ENCODE data around the gene SH2D3C.

Gene SH2D3C

DNA sequence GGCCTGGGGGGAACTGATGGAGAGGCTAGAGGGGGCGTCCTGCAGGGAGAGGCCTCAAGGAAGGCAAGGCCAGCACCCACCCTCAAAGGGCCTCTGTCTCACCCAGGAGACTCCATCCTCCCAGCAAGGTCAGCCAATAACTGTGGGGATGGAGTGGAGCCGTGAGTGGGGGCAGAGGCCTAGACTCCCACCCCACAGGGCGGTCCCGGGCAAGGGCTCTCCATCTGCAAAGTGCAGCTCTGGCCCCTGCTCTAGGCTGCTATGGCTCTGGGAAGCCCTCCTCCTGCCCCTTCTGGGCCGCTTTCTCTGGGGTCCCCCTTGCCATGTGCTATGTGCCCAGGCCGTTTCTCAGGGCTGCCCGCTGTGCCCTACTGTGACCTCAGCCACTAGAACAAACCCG lies 38.3 kb upstream of the SH2D3C start:
- TF ChIP-seq, protein P1, sequence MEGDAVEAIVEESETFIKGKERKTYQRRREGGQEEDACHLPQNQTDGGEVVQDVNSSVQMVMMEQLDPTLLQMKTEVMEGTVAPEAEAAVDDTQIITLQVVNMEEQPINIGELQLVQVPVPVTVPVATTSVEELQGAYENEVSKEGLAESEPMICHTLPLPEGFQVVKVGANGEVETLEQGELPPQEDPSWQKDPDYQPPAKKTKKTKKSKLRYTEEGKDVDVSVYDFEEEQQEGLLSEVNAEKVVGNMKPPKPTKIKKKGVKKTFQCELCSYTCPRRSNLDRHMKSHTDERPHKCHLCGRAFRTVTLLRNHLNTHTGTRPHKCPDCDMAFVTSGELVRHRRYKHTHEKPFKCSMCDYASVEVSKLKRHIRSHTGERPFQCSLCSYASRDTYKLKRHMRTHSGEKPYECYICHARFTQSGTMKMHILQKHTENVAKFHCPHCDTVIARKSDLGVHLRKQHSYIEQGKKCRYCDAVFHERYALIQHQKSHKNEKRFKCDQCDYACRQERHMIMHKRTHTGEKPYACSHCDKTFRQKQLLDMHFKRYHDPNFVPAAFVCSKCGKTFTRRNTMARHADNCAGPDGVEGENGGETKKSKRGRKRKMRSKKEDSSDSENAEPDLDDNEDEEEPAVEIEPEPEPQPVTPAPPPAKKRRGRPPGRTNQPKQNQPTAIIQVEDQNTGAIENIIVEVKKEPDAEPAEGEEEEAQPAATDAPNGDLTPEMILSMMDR (IDR thresholded peaks at IDR 0.05; ENCODE audit: low read length, missing control alignments), result no peak
- H3K4me3 ChIP-seq (replicated peaks; ENCODE audit: low read depth, low read length), result no peak overlapping the region
- DNase-seq (ENCODE audit: low read depth), result no peak

DNA sequence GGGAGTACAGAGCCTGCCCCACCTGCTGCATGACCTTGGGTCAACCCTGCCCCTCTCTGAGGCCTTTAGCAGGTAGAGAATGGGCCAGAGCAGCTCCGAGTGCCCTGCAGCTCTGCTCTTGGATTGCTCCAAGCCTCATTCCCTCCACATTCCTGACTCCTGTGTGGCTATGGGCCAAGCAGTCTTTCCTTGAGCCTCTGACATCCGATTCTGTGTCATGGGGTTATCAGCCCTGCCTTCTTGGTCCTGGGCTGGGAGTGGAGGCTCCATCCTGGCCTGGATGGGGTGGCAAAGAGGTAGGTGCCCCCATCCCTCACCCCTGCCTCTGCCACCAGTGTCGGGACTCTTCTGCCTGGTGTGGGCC lies 37.9 kb upstream of the SH2D3C start:
- DNase-seq (ENCODE audit: low read depth), result no peak
- TF ChIP-seq, protein P1 (IDR thresholded peaks at IDR 0.05; ENCODE audit: low read length, missing control alignments), result no peak
- H3K4me3 ChIP-seq (replicated peaks; ENCODE audit: low read depth, low read length), result no peak overlapping the region

DNA sequence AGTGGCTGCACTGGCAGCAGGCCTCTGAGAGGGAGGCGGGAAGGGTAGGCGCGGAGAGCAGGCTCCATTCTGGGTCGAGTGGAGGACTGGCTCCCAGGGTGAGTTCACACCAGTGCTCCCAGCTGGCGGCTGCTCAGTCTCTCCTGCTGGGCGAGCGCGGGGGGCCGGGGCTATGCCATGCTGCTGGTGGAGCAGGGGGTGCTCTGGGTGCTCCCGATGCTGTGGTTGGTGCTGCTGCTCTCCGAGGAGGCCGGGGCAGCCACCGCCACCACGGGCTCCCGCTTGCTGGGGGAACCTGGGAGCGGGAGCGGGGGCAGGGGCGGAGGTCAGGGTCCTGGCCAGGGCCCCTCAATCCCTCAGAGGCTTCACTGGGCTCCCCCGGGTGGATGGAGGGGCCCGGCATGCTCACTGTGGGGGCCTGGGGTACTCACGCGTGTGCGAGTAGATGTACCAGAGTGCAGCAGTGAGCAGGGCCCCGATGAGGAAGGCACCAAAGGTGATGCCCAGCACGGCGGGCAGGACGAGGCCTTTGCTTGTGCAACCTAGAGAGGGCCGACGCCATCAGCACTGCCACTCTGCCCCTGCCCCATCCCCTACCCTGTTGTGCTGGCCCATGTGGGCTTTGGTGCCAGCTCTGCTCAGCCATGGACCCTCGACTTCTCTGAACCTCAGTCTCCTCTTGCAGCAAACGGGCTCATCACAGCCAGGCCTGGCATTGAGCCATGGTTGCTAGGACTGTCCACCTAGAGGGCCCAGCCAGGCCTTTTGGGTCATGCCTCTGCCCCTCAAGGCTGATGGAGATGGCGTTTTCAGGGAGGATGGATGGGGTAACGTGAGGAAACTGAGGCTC lies 37.3 kb upstream of the SH2D3C start:
- DNase-seq (ENCODE audit: low read depth), result no peak
- TF ChIP-seq, protein P1 (IDR thresholded peaks at IDR 0.05; ENCODE audit: low read length, missing control alignments), result no peak
- no peak overlapping the region for H3K4me3 ChIP-seq (replicated peaks; ENCODE audit: low read depth, low read length)

DNA sequence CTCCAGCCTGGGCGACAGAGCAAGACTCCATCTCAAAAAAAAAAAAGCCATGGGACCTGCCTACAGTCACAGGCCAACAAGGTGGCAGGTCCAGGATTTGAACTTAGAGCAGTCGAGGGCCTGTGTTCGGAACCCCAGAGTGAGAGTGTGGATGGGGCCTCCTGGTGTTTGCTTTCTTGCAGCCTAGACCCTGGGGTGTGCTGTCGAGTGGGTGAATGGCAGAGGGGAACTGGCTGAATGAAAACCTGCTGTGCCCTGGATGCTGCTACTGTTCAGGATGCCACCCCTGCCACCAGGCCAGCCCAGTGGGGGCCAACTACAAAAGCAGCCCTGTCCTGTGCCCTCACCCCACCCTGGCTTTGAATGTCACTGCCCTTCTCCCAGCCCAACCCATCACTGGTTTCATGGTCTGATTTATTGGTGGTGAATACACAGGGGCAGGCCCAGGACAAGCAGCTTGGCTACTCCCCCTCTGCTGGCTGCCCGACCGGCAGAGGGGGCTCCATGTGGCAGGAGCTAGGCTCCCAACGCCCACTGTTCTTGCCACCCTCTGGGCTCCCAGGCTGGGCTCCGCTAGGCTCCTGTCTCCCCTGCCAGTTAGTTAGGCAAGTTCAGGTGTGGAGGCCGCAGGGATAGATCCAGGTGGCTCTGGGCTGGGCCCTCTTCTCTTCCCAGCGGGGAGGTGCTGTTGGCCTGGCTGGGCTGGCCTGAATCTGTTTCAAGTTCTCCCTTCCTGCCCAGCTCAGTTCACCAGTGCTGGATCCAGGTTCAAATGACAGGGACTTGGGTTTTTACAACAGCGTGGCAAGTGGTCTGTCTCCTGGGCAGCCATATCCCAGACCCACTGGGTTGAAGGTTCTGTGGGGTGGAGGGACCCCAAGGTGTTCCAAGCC lies 36.4 kb upstream of the SH2D3C start:
- TF ChIP-seq, protein P1 (IDR thresholded peaks at IDR 0.05; ENCODE audit: low read length, missing control alignments), result no peak

DNA sequence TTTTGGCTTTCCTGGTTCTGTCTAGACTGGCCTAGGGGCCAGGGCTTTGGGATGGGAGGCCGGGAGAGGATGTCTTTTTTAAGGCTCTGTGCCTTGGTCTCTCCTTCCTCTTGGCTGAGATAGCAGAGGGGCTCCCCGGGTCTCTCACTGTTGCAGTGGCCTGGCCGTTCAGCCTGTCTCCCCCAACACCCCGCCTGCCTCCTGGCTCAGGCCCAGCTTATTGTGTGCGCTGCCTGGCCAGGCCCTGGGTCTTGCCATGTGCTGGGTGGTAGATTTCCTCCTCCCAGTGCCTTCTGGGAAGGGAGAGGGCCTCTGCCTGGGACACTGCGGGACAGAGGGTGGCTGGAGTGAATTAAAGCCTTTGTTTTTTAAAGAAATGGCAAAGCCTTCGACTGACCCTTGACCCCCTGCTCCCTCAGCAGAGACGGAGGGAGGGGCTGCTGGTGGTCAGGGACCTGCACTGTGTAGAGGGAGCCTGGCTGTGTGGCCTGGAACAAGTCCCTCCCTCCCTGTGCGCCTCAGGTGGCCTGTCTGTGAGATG lies 35.3 kb upstream of the SH2D3C start:
- no peak overlapping the region for H3K4me3 ChIP-seq (replicated peaks; ENCODE audit: low read depth, low read length)
- TF ChIP-seq, protein P1 (IDR thresholded peaks at IDR 0.05; ENCODE audit: low read length, missing control alignments), result no peak

More for the DNA sequence above, 36.4 kb upstream of the SH2D3C start:
- no peak for DNase-seq (ENCODE audit: low read depth)
- H3K4me3 ChIP-seq (replicated peaks; ENCODE audit: low read depth, low read length), result no peak overlapping the region

DNA sequence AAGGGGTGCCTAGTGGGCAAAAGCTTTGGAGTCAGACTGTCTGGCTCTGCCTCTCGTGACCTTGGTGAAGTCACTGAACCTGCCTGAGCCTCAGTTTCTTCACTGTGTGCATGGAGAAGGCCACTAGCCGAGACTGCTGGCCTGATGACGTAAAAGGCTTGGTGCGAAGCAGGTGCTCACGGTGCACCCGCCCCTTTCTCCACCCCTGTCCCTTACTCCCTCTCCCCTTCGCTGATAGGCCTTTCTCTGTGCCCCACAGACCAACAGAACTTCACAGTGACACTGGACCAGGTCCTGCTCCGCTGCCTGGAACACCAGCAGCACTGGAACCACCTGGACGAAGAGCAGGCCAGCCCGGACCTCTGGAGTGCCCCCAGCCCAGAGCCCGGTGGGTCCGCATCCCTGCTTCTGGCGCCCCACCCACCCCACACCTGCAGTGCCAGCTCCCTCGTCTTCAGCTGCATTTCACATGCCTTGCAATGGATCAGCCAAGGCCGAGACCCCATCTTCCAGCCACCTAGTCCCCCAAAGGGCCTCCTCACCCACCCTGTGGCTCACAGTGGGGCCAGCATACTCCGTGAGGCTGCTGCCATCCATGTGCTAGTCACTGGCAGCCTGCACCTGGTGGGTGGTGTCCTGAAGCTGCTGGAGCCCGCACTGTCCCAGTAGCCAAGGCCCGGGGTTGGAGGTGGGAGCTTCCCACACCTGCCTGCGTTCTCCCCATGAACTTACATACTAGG lies 34.6 kb upstream of the SH2D3C start:
- no peak for DNase-seq (ENCODE audit: low read depth)
- TF ChIP-seq, protein P1 (IDR thresholded peaks at IDR 0.05; ENCODE audit: low read length, missing control alignments), result no peak
- H3K4me3 ChIP-seq (replicated peaks; ENCODE audit: low read depth, low read length), result no peak overlapping the region

More for the DNA sequence above, 35.3 kb upstream of the SH2D3C start:
- no peak for DNase-seq (ENCODE audit: low read depth)
